ENCODE data around the gene TMEM200C.

TMEM200C gene

GRCh38 chr18:5895299-5895875 is at the start of gene TMEM200C:
Gene TMEM200C, minus strand, starts transcription at chr18:5895522. Its CDS starts 3,459 bp downstream, at chr18:5892063.
- no peak for DNase-seq (ENCODE audit: low read depth)

DNA sequence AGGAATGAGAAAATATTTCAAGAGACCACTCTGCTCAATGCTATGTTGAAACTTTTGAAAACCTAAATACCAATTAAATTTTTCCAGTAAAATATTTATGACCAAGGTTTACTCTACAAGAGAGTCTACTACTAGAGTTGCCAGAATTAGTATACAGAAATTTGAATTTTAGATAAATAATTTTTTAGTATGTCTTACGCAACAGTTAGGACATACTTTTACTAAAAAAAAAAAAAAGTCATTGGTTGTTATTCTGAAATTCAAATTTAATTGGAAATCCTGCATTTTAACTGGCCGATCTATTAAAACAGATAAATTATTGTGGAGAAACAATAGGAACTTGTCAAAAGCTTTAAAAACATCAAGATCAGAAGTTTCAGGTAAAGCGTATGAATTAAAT is 49.1 kb upstream of the TMEM200C start:
- no peak for DNase-seq (ENCODE audit: low read depth)

DNA sequence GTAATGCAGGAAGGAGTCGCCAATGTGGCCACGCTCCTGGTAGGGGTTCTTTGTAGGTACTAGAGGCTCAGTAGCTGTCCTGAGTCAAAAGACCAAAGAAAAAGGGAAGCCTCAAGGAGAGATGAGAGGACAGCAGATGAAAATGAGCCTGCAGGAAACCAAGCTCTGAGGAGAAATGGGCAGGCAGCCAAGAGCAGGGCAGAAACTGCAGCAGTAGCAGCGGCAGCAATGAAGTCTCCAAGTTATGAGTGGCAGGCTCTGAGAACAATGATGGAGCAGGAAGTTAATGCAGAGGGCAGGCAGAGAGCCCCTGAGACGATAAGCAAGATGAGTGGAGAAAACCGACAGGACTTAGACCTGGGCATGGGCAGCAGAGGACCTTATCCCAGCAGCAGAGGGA is 48.2 kb upstream of the TMEM200C start:
- no peak for DNase-seq (ENCODE audit: low read depth)

GRCh38 chr18:5942591-5942990 is 47.3 kb upstream of the TMEM200C start:
- DNase-seq (ENCODE audit: low read depth), result no peak

DNA sequence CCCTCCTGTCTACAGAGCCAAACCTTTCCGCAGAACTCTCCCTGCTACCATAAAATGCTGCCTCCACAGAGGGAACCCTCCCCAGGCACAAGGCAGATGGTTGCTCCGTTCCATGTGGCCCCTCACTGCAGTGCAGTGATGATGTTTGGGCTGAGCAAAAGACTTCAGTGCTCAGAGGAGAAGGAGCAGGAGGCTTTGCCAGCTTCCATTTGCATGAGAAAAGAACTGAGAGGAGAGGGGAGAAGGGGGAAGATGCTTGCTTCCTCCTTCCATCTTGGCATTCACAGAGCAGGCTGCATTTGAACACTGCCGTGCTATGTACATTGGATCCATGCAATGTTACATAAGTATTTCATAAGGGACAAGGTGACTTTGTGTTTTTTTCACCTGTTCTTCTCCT is 46.6 kb upstream of the TMEM200C start:
- DNase-seq (ENCODE audit: low read depth), result no peak

DNA sequence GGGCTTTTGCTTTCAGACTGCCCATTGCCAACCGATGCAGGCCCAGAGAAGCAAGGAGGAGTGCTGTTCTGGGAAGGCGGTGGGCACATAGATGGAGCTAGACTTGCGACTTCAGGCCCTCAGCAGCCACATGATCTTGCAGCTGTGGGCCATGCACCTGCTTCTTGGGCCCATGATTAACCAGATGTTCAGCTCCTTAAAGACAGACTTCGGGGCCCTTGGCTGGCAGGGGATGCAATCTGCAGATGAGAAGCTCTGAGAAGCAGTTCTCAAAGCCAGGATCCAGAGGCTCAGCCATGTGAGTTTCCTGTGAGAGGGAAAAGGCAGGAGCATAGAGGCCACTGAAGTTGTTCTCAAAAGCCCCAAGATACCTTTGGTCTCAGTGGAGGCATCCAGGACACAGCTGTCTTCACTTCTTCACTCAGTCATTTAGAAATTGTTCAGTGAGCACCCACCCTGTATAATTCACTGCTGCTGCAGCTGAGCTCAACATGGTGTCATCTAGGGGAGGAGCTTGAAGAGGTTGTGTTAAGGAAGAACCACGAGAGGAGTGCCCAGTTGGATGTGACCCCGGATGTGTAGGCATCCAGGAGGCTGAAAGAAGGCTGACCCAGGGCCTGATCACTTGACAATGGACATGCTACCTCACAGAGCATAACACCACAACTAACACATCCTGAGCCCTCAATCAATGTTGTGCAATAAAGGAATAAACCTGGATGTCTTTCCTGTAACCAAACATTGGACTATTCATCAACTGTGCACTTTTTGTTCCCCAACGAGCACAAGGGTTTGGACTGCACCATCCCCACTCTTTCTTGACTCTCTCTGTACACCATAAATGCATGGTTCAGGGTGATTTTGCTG is 44.7 kb upstream of the TMEM200C start:
- no peak for DNase-seq (ENCODE audit: low read depth)

- DNase-seq (ENCODE audit: low read depth), result no peak
Observed at GRCh38 chr18:5937795-5938194, 42.5 kb upstream of the TMEM200C start.

DNA sequence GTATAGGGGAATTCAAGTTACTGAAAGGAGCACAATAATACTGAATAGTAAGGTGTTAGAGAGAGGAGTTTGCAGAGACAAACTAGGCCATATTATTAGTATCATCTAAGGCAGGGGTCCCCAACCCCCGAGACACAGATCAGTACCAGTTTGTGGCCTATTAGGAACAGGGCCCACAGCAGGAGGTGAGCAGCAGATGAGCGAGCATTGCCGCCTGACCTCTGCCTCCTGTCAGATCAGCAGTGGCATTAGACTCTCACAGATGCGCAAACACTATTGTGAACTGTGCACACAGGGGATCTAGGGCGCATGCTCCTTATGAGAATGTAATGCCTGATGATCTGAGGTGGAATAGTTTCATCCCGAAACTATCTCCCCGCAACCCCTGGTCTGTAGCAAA is 41.8 kb upstream of the TMEM200C start:
- no peak for DNase-seq (ENCODE audit: low read depth)

- no peak for DNase-seq (ENCODE audit: low read depth)
Observed at GRCh38 chr18:5930789-5931188, 35.5 kb upstream of the TMEM200C start.

DNA sequence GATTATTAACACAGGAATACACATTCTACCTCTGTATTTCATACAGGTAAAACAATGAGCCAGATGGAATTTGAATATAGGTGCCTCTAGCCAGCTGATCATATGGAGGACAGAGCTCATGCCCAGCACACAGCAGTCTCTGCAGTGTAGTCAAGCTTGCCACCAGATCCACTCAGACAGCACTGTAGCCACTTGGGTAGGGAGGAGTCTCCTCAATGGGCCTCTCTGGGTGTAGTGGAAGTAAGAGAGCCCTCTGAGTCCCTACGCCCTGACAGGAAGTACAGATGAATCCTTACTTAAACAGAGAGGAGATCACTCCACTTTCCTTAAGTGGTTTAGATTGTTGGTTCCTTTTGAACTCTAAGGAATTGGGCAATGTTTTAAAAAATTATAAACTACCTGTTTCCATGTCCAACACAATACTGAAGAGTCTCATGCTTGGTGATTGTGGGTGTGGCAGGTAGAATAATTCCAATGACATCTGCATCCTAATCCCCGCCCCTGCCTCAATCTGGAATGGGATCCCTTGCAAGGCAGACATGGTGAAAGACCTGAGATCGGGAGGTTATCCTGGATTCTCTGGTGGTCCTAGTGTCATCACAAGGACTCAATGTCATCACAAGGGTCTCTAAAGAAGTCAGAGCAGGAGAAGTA is 23.0 kb upstream of the TMEM200C start:
- no peak for DNase-seq (ENCODE audit: low read depth)

DNA sequence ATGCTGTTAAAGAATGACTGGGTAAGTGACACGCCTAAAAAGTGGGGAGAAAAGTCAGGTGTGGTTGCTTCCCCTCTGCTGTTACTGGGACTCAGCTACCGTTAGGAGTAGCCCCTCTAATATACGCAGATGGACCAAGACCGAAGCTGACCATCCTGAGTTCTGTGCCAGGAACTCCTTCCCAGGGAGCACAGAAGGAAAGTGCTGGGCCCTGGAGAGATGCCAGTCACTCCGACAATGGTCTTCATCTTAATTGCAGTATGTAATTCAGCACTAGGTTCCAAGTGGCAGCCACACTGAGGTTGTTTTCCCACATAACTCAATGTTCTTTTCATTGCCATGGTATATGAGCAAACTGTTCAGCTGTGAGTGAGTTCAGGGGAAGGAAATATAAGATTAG is 19.6 kb upstream of the TMEM200C start:
- DNase-seq (ENCODE audit: low read depth), result no peak

GRCh38 chr18:5914016-5914415 is 18.7 kb upstream of the TMEM200C start:
- DNase-seq (ENCODE audit: low read depth), result no peak

DNA sequence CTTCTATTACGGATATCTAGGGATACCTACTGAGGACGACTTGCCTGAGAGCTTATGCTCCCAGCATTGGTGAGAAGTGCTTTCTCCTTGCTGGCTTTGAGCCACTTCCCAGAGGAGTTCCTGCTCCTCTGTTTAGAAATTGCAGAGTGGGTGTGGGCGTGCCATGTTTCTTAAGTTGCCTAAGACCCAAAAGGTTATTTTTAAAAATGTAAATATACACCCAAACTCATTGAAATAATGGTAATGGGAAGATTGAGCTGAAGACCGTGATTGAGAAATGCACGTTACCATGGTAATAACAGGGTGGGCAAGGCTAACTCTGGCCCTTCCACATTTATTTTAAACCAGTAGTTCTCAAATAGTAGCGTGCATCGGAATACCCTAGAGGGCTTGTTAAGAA is 17.2 kb upstream of the TMEM200C start:
- no peak for DNase-seq (ENCODE audit: low read depth)

GRCh38 chr18:5909125-5909524 is 13.8 kb upstream of the TMEM200C start:
- no peak for DNase-seq (ENCODE audit: low read depth)

DNA sequence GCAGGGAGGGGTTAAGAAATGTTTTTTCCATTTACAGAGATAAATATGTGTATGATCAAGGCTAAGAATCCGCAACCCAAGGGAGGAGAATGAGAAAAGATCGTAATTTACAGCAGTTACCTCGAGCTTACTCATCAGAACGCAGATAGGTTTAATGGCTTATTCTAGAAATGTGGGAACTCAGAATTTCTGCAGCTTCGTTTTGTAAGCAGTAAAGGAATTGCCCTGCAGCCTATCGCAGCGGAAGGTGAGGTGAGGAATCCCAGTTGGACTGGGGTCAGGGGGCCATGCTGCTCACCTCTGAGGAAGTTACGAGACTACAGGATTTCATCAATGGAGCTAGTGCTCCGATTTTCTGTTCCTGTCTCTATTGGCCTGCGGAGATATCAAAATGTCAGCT is 8.1 kb upstream of the TMEM200C start:
- DNase-seq (ENCODE audit: low read depth), result no peak

- no peak for DNase-seq (ENCODE audit: low read depth)
Observed at GRCh38 chr18:5900262-5900661, 4.9 kb upstream of the TMEM200C start.

DNA sequence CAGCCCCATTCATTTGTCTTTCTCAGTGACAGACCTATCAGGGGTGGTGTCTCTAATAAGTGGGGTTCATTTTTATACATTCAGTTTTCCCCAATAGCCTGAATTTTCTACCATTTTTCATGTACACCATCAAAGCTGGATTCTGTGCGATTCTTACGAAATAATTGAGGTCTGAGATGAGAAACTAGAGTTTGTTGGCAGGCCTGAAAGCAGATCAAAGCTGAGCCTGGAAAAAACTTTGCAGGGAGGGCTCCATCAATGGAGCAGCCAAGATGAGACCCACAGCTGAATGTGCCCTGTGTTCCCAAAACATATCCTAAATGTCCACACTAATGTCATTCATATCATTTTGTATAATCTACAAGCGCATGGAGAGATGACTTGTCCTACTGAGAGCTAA is 4.5 kb upstream of the TMEM200C start:
- DNase-seq (ENCODE audit: low read depth), result no peak

DNA sequence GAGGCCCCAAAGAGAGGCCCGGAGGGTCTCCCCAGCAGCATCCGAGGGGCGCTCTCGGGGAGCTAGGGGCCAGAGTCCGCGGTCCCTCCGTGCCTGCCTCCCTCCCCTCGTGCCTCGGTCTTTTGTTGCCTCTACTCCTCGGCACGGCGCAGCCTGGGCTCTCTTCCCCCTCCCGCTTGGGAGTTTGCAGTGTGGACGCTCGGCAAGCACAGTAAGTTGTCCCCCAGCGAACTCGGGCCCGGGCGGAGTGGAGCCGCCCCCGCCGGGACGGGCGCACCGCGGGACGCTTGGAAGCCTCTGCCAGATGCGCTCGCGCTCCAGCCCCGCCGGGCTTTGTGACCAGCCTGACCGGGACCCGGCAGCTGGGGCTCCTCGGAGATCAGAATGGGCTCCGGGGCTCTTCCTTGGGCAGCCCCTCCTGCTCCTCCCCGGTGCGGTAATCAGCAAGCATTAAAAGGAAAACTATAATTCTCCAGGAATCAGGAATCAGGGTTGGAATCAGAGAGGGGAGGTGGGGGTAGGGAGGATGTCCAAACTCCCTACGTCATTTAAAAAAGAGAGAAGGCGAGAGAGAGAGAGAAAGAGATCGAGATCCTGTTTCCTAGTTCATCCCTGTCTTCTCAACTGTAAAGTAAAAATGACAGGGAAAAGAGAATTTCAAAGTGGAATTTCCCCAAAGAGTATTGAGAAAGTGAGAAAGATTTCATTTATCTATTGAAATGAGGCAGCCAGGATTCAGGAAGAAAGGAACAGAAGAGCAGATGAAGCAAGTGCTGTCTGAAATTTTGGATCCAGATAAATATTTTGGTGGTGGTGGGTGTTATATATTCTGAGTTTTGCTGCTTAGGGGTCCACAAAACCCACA is 786 bp upstream of the TMEM200C start:
- no peak for DNase-seq (ENCODE audit: low read depth)

- DNase-seq (ENCODE audit: low read depth), result no peak
Observed at GRCh38 chr18:5894611-5895298, 567 bp downstream of the TMEM200C start.

- no peak for DNase-seq (ENCODE audit: low read depth)
Observed at GRCh38 chr18:5893956-5894610, 1.2 kb downstream of the TMEM200C start.

DNA sequence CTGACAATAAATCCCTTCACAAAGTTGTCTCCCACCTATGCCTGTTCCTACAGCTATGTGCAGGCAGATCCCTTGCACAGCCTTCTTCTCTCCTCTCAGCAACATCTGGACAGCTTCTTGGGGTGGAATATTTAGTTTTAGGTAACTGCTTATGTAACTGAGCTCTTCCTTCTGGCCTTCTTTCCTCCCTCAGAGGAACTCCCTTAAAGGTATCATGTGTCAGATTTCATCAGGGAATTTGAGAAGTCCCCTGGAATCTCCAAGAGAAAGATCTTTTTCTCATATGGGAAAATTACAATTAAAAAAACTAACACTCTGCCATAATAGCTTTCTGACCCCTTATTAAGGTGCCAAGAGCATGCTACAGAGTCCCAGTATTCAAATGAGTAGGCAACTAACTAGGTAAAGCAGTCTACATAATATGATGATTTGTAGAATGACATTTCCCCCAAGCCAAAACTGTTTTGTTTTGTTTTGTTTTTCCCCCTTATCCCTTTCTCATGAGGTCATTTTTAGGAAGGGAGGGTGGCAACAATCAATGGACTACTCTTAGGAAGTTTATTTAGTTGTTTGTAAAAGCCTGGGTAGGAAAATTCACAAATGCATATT is 2.4 kb downstream of the TMEM200C start:
- DNase-seq (ENCODE audit: low read depth), result no peak

Data from fibroblast of the conjunctiva (primary cell).